ENCODE data around the gene MED7.

DNA sequence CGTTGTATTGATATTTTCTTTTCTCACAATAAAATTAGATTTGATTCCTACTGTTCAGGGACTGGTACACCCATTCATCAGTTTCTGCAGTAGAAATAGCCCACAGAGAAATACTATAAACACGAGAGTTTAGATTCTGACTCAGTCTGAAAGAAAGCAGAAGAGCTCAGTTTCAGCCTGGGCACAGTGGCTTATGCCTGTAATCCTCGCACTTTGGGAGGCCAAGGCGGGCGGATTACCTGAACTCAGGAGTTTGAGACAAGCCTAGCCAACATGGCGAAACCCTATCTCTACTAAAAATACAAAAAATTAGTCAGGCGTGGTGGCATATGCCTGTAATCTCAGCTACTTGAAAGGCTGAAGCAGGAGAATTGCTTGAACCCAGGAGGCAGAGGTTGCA lies 46.6 kb upstream of the MED7 start:
- TF ChIP-seq, protein P1, sequence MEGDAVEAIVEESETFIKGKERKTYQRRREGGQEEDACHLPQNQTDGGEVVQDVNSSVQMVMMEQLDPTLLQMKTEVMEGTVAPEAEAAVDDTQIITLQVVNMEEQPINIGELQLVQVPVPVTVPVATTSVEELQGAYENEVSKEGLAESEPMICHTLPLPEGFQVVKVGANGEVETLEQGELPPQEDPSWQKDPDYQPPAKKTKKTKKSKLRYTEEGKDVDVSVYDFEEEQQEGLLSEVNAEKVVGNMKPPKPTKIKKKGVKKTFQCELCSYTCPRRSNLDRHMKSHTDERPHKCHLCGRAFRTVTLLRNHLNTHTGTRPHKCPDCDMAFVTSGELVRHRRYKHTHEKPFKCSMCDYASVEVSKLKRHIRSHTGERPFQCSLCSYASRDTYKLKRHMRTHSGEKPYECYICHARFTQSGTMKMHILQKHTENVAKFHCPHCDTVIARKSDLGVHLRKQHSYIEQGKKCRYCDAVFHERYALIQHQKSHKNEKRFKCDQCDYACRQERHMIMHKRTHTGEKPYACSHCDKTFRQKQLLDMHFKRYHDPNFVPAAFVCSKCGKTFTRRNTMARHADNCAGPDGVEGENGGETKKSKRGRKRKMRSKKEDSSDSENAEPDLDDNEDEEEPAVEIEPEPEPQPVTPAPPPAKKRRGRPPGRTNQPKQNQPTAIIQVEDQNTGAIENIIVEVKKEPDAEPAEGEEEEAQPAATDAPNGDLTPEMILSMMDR (IDR thresholded peaks at IDR 0.05), result no peak
- TF ChIP-seq EZH2 (IDR thresholded peaks at IDR 0.05) (no peak), EZH2phosphoT487 (IDR thresholded peaks at IDR 0.05) (no peak)
